H54 (cell line): ENCODE results near the gene ZNF845.
"Not testable (repeated sequence)": the region's sequence is repeated elsewhere in the genome, so short reads cannot be mapped to it uniquely, and the experiment has no call there.

Experiments
- DNase-seq: peaks from one replicate; pipeline ENCODE4 v3.0.0; 2011; ENCODE audit warnings: low spot score, mixed read lengths; ENCODE audit not compliant: insufficient read length
- FAIRE-seq: peaks from 3 replicates; lab custom pipeline; 2011; peaks lifted over from hg19 to GRCh38; lab: Jason Lieb, UNC
- POLR2A ChIP-seq: IDR thresholded peaks from 2 replicates; pipeline ENCODE4 v1.6.1; 2011; ENCODE audit warnings: low read depth, mild to moderate bottlenecking, low read length

Gene ZNF845

DNA sequence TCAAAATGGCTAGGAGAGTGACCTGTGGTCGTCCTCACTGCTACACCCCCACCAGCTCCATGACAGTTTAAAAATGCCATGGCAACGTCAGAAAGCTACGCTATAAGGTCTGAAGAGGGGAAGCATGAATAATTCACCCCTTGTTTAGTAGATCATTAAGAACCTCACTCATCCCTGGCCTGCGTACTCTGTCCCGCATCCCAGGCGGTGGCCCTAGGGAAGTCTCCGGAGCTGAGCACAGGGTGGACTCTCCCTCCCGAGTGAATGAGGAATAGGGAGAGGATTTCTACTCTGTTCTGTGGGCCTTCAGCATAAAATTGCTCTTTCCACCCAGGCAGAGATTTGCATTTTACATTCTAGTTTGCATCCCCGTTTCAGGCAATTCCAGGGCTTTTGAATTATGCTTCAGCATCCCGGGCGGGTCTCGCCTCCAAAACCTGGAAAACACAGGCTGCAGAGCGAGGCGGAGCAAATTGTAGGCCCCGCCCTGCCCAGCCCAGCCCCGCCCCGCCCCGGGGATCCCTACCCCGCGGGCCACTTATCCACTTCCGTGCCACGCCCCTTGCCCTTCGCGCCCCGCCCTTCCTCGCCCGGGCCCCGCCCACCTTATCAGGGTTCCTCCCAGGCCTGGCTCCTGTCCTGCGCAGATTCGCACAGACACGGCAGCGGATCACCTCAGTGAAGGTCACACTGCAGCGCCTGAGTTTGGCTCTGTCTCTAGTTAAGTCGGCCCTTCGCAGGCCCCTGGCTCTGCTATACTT, 24.5 kb downstream of the ZNF845 start:
- FAIRE-seq (no peak), DNase-seq (no peak)
- no peak for TF ChIP-seq POLR2A

DNA sequence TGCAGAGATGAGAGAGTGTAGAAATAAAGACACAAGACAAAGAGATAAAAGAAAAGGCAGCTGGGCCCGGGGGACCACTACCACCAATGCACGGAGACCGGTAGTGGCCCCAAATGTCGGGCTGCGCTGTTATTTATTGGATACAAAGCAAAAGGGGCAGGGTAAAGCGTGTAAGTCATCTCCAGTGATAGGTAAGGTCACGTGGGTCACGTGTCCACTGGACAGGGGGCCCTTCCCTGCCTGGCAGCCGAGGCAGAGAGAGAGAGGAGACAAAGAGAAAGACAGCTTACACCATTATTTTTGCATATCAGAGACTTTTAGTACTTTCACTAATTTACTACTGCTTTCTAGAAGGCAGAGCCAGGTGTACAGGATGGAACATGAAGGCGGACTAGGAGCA, 26.5 kb downstream of the ZNF845 start:
- not testable (repeated sequence) for FAIRE-seq, DNase-seq

DNA sequence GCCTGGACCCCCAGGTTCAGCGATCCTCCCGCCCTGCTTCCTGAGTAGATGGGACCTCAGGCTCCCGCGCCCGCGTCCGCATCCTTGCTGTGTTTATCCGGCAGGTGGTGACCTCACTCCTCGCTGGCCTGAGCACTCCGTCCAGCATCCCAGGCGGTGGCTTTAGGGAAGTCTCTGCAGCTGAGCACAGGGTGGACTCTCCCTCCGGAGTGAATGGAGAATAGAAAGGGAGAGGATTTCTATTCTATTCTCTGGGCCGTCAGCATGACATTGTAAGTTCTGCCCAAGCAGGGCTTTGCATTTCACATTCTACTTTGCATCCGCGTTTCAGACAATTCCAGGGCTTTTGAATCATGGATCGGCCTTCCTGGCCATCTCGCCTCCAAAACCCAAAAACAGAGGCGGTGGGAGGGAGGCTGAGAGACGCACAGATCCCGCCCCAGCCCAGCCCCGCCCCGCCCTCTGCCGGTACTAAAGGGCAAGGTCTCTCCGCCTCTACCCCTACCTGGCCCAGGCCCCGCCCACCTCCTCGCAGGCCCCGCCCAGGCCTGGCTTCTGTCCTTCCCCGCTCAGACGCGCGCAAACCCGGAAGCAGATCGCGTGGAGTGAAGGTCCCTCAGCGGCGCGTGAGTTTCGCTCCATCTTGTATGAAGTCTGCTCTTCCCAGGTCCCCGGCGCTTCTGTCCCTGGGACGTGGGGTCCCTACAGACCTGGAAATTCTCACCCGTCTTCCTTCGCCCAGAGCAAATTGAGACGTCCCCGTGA, 31.8 kb downstream of the ZNF845 start, which contains the start of gene ZNF525:
TSS of gene ZNF525 (plus strand) at position 572 of the 765 bp plus-strand sequence. CDS start 6,577 bp downstream, outside the sequence.
- FAIRE-seq = no peak
- peak; percentile 90 for DNase-seq
- TF ChIP-seq POLR2A = peak; percentile 84

DNA sequence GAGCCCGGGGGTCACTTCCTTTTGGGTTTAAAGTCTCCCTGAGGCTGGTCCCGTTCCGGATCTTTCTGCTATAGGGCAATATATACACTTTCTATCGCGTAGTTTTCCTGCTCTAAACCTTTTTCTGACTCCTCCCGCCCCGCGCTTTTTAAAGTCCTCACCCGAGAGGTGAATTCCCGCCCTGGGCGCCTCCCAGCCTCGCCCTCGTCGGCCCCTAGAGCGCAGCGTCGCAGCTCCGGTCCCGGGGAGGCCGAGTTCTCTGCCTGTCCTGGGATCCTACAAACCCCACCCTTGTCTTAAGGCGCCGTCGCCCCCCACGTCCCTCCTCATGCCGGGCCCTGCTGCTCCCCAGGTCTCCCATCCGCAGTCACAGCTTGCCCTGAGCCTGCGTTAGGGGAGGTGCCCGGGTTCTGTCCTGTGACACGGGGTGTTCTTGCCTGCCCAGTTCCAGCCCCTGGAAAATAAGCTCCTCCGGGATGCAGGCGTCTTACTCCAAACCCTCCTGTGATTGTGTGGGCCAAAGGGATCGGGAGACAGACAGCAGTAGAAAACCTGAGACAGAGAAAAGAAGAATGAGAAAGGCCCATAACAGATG, 32.4 kb downstream of the ZNF845 start:
- FAIRE-seq = no peak
- TF ChIP-seq POLR2A = no peak
- no peak for DNase-seq

DNA sequence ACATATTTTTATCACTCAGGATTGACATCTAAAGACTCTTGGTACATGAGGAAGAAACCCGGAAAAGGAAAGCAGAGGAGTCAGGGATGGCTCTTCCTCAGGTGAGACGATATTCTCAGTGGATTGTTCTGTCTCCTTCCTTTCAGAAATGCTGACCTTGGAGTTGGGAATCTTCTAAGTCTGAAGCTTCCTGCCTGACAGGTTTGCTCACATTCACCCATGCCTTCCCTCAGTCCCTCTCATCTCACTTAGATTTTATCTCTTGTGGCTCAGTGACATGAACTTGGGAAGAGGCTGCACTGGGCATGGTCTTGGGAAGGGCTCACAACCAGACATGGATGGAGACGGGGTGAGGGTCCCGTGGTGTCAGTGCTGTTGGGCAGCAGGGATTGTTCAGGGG, 38.6 kb downstream of the ZNF845 start:
- DNase-seq (no peak), FAIRE-seq (no peak)
- TF ChIP-seq POLR2A = no peak

DNA sequence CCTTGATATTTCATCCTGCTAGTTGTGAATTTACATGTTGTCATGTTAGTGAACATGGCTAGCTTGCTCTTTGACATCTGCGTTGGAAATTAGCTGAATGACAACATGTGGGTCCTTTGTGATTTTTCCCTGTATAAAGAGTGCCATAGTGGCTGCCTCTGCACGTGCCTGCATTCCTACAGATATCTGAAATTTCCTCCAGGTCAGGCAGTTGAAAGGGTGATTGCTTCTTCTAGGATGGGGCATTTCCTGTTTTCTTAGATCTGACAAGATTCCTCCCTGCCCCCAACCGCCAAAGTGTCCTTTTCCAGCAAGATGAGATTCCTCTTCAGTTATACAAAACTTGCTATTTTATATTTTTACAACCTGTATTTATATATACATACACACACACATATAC, 40.7 kb downstream of the ZNF845 start:
- no peak for TF ChIP-seq POLR2A
- no peak for FAIRE-seq
- DNase-seq = no peak

DNA sequence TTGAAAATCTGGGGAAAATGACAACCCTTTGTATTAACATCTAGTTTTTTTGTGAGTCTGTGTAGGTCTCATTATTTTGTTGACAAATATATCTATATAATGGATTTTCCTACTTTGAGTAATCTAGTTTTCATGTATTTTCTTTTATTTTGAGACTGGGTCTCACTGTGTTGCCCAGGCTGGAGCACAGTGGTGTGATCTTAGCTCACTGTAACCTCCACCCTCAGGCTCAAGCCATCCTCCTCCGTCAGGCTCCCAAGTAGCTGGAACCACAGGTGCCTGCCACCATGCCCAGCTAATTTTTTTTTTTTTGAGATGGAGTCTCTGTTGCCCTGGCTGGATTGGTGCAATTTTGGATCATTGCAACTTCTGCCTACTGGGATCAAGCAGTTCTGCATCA, 41.2 kb downstream of the ZNF845 start:
- no peak for FAIRE-seq
- no peak for DNase-seq
- TF ChIP-seq POLR2A = no peak

DNA sequence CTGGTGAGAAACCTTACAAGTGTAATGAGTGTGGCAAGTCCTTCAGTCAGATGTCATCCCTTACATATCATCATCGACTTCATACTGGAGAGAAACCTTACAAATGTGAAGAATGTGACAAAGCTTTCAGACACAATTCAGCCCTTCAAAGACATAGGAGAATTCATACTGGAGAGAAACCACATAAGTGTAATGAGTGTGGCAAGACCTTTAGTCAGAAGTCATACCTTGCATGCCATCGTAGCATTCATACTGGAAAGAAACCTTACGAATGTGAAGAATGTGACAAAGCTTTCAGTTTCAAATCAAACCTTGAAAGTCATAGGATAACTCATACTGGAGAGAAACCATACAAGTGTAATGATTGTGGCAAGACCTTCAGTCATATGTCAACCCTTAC, 47.8 kb downstream of the ZNF845 start:
- no peak for DNase-seq
- FAIRE-seq = no peak
- TF ChIP-seq POLR2A = no peak

DNA sequence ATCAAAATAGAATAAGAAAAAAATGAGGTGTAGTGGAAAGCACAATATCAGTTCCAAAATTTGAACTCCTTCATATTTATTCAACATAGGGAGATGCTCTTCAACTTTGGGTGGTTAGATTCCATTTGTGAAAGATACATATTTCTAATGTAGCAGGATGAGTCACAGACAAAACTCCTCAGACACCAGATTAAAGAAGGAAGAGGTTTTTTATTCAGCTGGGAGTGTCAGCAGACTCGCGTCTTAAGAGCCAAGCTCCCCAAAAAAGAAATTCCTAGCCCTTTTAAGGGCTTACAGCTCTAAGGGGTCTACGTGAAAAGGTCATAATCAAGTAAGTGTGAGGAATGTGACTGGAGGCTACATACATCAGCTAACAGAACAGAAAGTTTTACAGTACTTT, 54.6 kb downstream of the ZNF845 start:
- DNase-seq = no peak
- FAIRE-seq = no peak
- TF ChIP-seq POLR2A = no peak

DNA sequence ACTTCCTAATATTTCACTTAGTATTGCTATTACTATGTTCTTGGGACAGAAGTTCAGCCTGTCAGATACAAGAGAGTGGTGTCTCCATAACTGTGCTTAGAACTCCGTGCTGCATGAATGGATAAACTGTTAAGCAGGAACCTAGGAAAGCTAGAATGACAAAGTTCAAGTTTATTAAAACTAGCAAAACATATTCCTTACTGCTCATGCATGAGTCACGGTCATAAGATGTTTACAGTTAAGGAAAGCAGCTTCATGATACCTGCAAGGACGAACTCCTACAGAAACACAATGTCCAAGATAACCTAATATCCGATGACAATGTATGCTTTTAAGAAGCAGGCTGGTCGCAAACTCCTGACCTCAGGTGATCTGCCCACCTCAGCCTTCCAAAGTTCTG, 55.4 kb downstream of the ZNF845 start:
- FAIRE-seq = no peak
- no peak for DNase-seq
- TF ChIP-seq POLR2A = no peak

DNA sequence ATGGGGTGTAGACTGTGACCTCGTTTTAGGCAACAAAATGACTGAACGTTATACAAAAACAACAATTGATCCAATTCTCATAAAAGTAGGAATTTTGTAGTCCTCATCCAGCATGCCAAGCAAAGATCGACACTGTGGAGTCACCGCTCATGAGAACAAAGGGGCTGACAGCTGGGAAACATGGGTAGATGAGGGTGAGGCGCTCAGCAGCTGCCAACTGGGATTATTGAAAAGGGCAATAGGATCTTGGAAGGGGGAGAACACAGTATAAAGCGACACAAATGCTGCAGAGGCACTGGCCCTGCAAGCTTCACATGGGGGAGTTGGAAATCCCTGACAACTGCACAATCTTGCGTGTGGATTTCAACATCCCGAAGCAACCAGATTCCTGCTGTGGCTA, 56.0 kb downstream of the ZNF845 start:
- no peak for TF ChIP-seq POLR2A
- DNase-seq (no peak), FAIRE-seq (no peak)

DNA sequence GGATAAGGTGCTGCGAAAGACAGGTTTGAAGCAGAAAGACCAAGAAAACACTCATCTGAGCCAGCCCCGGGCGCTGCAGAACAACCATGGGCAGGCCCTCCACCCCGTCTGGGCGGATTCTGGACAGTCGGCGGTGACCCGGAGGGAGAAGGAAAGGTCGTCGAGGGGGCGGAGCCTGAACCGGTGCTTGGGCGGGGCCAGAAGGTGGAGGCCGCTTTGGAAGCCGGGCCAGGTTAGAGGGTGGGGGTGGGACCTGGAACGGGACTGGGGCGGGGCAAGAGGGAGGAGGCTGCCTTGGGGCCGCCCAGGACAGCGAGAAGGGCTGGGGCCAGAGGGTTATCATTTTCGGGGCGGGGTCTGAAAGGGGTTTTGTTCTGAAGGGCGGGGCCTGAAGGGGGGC, 56.4 kb downstream of the ZNF845 start:
- FAIRE-seq = no peak
- no peak for DNase-seq
- TF ChIP-seq POLR2A = no peak

DNA sequence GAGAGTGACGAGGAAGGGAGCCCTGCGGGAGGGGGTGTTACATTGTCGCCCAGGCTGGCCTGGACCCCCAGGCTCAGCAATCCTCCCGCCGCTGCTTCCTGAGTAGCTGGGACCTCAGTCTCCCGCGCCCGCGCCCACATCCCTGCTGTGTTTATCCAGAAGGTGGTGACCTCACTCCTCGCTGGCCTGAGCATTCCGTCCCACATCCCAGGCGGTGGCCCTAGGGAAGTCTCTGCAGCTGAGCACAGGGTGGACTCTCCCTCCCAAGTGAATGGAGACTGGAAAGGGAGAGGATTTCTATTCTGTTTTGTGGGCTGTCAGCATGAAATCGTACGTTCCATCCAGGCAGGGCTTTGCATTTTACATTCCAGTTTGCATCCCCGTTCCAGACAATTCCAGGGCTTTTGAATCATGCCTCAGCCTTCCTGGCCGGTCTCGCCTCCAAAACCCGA, 61.0 kb downstream of the ZNF845 start:
- no peak; the same call in 1 of the 2 replicates for TF ChIP-seq POLR2A
- no peak for FAIRE-seq
- peak; percentile 64 for DNase-seq
